KMS-11 (cell line): ENCODE results near the gene PRKCD.

ENCODE experiments used
- H2AFZ ChIP-seq: fragments of 200-600 bp; sonication (generic); 2 replicates; pipeline ENCODE4 v1.6.1; 2016; ENCODE audit warnings: antibody characterized with exemption, mixed run types, low read depth
- H3K27ac ChIP-seq: fragments of 200-600 bp; sonication (generic); 2 replicates; pipeline ENCODE4 v1.6.1; 2016; ENCODE audit warnings: mild to moderate bottlenecking, mixed run types
- H3K27me3 ChIP-seq: fragments of 200-600 bp; sonication (generic); 2 replicates; pipeline ENCODE4 v1.6.1; 2017; ENCODE audit warnings: mild to moderate bottlenecking, low read depth, mixed run types, moderate library complexity; ENCODE audit not compliant: insufficient read depth
- H3K36me3 ChIP-seq: fragments of 200-600 bp; sonication (generic); 2 replicates; pipeline ENCODE4 v1.6.1; 2017; ENCODE audit warnings: mild to moderate bottlenecking, mixed run types; ENCODE audit not compliant: insufficient read depth
- H3K4me1 ChIP-seq: fragments of 200-600 bp; sonication (generic); 2 replicates; pipeline ENCODE4 v1.6.1; 2016; ENCODE audit warnings: mild to moderate bottlenecking, low read depth, mixed run types; ENCODE audit not compliant: poor library complexity, severe bottlenecking
- H3K4me2 ChIP-seq: fragments of 200-600 bp; sonication (generic); 2 replicates; pipeline ENCODE4 v1.7.0; 2016; ENCODE audit warnings: mild to moderate bottlenecking, mixed run types
- H3K4me3 ChIP-seq: fragments of 200-600 bp; sonication (generic); IDR thresholded peaks from 2 replicates; pipeline ENCODE4 v1.6.1; 2017; ENCODE audit warnings: low read depth, low read length, mixed read lengths; ENCODE audit not compliant: insufficient read depth
- H3K79me2 ChIP-seq: fragments of 200-600 bp; sonication (generic); 2 replicates; pipeline ENCODE4 v1.6.1; 2016; ENCODE audit warnings: low read depth, mixed run types; ENCODE audit not compliant: insufficient read depth
- H3K9ac ChIP-seq: fragments of 200-600 bp; sonication (generic); 2 replicates; pipeline ENCODE4 v1.6.1; 2016; ENCODE audit warnings: mild to moderate bottlenecking, mixed run types
- H4K20me1 ChIP-seq: fragments of 200-600 bp; sonication (generic); 2 replicates; pipeline ENCODE4 v1.6.1; 2016; ENCODE audit warnings: mild to moderate bottlenecking, mixed run types; ENCODE audit not compliant: insufficient read depth
- CTCF ChIP-seq: fragments of 200-600 bp; sonication (generic); conservative IDR thresholded peaks from 2 replicates; pipeline ENCODE4 v1.6.1; 2017; ENCODE audit warnings: low read depth, mild to moderate bottlenecking, antibody characterized with exemption, low read length, moderate library complexity, mixed read lengths

The PRKCD gene

DNA sequence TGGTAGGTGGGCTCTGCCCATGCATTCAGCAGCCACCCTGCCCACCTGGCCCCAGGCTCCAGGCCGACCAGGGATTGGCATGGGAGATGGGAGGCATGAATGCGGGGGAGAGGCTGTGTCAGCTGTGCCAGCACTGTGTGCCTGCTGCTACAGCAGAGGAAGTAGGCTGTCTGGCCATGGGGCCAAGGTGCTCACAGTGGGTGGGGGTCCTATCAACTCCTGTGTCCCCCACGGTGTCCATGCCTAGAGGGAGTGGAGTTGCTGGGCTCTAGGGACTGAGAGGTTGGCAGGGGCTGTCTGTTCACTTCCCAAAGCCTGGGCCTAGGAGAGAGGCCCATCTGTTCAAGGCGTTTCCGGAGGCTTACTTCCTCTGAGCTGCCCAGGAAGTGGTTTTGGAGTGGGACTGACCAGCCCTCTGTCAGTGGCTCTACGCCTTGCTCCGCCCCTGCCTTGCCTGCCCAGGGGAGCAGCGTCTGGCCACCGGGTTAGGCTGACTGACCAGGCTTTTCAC is 5.8 kb downstream of the PRKCD start:
- Histone ChIP-seq H3K27ac (no peak overlapping the region), H4K20me1 (no peaks in the 10 kb centered on the region), H3K4me1 (peaks cover 39% of the 10 kb centered on the region), H3K79me2 (no peaks in the 10 kb centered on the region; the same call in 1 of the 2 replicates), H3K9ac (no peak overlapping the region), H2AFZ (no peak overlapping the region), H3K4me3 (no peak overlapping the region), H3K4me2 (no peak overlapping the region), H3K27me3 (no peaks in the 10 kb centered on the region), H3K36me3 (no peaks in the 10 kb centered on the region)
- TF ChIP-seq CTCF = no peak

GRCh38 chr3:53167418-53168174 is 6.6 kb downstream of the PRKCD start:
- Histone ChIP-seq H3K4me2 (no peak overlapping the region), H3K36me3 (no peaks in the 10 kb centered on the region), H3K9ac (no peak overlapping the region), H4K20me1 (no peaks in the 10 kb centered on the region), H2AFZ (no peak overlapping the region), H3K27ac (no peak overlapping the region), H3K4me1 (peaks cover 41% of the 10 kb centered on the region), H3K4me3 (no peak overlapping the region), H3K27me3 (no peaks in the 10 kb centered on the region), H3K79me2 (no peaks in the 10 kb centered on the region; the same call in 1 of the 2 replicates)
- no peak for TF ChIP-seq CTCF

DNA sequence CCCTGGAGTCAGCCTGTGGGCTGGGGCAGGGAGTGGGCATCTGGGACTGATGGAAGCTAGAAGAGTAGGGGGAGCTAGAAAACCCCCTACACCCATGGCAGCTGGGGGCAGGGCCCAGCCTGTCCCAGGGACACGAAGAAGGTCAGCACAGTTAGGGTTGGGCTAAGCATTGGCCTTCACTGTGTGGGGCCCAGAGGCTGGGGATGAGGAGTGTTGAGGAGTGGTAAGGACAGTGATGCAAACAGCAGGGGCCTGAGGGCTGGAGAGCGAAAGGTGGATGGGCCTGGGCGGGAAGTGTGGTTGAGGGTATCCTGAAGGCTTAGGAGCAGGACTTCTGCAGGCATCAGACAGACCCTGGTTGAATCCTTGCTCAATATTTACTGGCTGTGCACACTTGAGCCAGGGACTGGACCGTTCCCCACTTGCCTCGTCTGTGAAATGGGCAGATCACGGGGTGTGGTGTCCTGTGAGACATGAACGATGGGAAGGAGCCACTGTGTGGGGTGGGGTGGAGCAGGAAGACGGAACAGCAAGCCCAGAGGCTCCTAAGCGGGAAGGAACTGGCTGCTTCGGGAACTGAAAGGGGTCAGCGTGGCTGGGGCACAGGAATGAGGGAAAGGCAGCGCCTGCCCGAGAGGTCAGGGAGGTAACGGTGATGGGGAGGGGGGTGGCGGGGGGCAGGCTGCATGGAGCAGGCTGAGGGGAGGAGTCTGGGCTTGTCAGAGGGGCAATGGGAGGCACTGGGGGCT is 7.3 kb downstream of the PRKCD start:
- H3K36me3 ChIP-seq = no peaks in the 10 kb centered on the region
- no peak overlapping the region for H3K4me2 ChIP-seq

More for the DNA sequence above, 7.3 kb downstream of the PRKCD start:
- Histone ChIP-seq H3K4me1 (peaks cover 36% of the 10 kb centered on the region), H3K79me2 (no peaks in the 10 kb centered on the region; the same call in 1 of the 2 replicates), H3K27me3 (no peaks in the 10 kb centered on the region), H2AFZ (no peak overlapping the region), H3K27ac (no peak overlapping the region), H4K20me1 (no peaks in the 10 kb centered on the region), H3K4me3 (no peak overlapping the region), H3K9ac (no peak overlapping the region)
- TF ChIP-seq CTCF = no peak
